Adrenal gland (tissue), 5 donors: Measurements from ENCODE around the gene RAD23A.

ENCODE experiments used
- CTCF ChIP-seq, 6 experiments: fragments of 450-650 bp in 4 of 6; fragments of 200-600 bp in 2 of 6; sonication (generic) in 1 of 6; IDR thresholded peaks; 1 replicate in 5 of 6; 2 replicates in 1 of 6; pipeline versions ENCODE4 v1.5.1 to v1.8.0; 2016 to 2021; ENCODE audit warnings: antibody characterized with exemption in 6 of 6, mild to moderate bottlenecking in 2 of 6, moderate library complexity in 1 of 6
- POLR2A ChIP-seq, 2 donors: fragments of 450-650 bp; IDR thresholded peaks; one replicate each; pipeline ENCODE4 v1.6.1; 2017; ENCODE audit warnings: antibody characterized with exemption in 2 of 2, mild to moderate bottlenecking in 2 of 2, moderate library complexity in 1 of 2
- donor health status: DM: no; HTN: no; CAD: no.

- TF ChIP-seq CTCF (IDR thresholded peaks at IDR 0.05) (no peak), POLR2A (IDR thresholded peaks at IDR 0.05) (peak; percentile 50 to 66)
These were observed 11.1 kb downstream of the RAD23A start, which contains the start of gene GADD45GIP1 for GRCh38 chr19:12956446-12957388.
